Right lobe of liver (tissue), 6 donors: ENCODE data around the gene SMKR1. TPM values are rescaled to one million over a fixed set of nuclear protein-coding genes. Genes with fewer than 3 reads are reported as not detected.

Experiments used
- ATAC-seq, 4 donors: fragments of 200-7000 bp; cut with Tn5 transposase; one replicate each; pipeline ENCODE4 v1.9.1; 2020; ENCODE audit warnings: mild to moderate bottlenecking in 4 of 4, moderate library complexity in 4 of 4
- DNase-seq, 3 donors: peaks; one replicate each; pipeline ENCODE4 v3.0.0-alpha.2; 2020
- H3K27ac ChIP-seq, 3 donors: fragments of 200-600 bp; one replicate each; pipeline ENCODE4 v1.8.0; 2022
- H3K27me3 ChIP-seq, 2 donors: fragments of 200-600 bp; one replicate each; pipeline ENCODE4 v1.8.0; 2022
- H3K36me3 ChIP-seq, 4 donors: fragments of 200-600 bp; sonication (generic) in 1 of 4; one replicate each; pipeline versions ENCODE4 v1.5.1 to v1.8.0; 2017 to 2022; ENCODE audit warnings: control low read depth in 1 of 4
- H3K4me1 ChIP-seq, 4 donors: fragments of 200-600 bp; sonication (generic) in 1 of 4; one replicate each; pipeline versions ENCODE4 v1.5.1 to v1.8.0; 2017 to 2022; ENCODE audit warnings: control low read depth in 1 of 4
- H3K4me3 ChIP-seq, 3 donors: fragments of 200-600 bp; one replicate each; pipeline ENCODE4 v1.8.0; 2022
- H3K9me3 ChIP-seq, 4 donors: fragments of 200-600 bp; sonication (generic) in 1 of 4; one replicate each; pipeline versions ENCODE4 v1.5.1 to v1.8.0; 2017 to 2022; ENCODE audit warnings: control low read depth in 1 of 4
- CTCF ChIP-seq, 4 donors: fragments of 200-600 bp in 3 of 4; fragments of 450-650 bp in 1 of 4; IDR thresholded peaks; one replicate each; pipeline versions ENCODE4 v1.5.1 to v1.8.0; 2016 to 2022; ENCODE audit warnings: antibody characterized with exemption in 4 of 4, mild to moderate bottlenecking in 2 of 4
- POLR2A ChIP-seq: fragments of 450-650 bp; IDR thresholded peaks from one replicate; pipeline ENCODE4 v1.6.1; 2017; ENCODE audit warnings: antibody characterized with exemption, mild to moderate bottlenecking
- WGBS: methylation state at CpG from one replicate; pipeline ENCODE4 v1.1.6; 2018; ENCODE audit warnings: low coverage, low lambda C conversion rate; ENCODE audit not compliant: insufficient coverage; ENCODE audit errors: missing lambda C conversion rate; 5-methylcytosine and 5-hydroxymethylcytosine counted together
- intact Hi-C, 2 donors: fragments of 100-400 bp; cut with DNase I; formaldehyde crosslinking; loops; one replicate each; pipeline versions ENCODE4 v1.11.2 to v1.14.1; 2022
- total RNA-seq, 6 experiments: library from RNA; depleted of rRNA in 2 of 6; stranded (reverse); fragments of >200 nt in 2 of 6; fragmentation: NEBNext Ultra II Directional in 3 of 6; extraction: Animal tissue kit (Norgen Biotek cat#: 25700) in 3 of 6; gene quantifications; one replicate each; pipeline versions ENCODE4 v1.1.0 to v1.2.4, GENCODE V29; 2016 to 2023
- donor health status: DM: no; HTN: yes; CAD: no.
- donor health status: DM: no; HTN: no; CAD: no.
- donor health status: DM: no; HTN: no; CAD: no.
- donor health status: DM: no; HTN: yes; CAD: no.
- donor health status: DM: no; HTN: yes; CAD: no.

SMKR1 gene
- total RNA-seq, 6 experiments from 2014 or later: not detected

- 49% methylated on average over 9 of the region's 9 CpGs for WGBS
Observed at GRCh38 chr7:129525225-129525862, 23.0 kb downstream of the SMKR1 start.

GRCh38 chr7:129529643-129530042 lies 27.3 kb downstream of the SMKR1 start:
- no peaks in the 10 kb centered on the region for H3K36me3 ChIP-seq
- no peak for DNase-seq
- WGBS: 79% methylated on average over 2 of the region's 4 CpGs
- ATAC-seq: no peak
- H3K27me3 ChIP-seq: no peaks in the 10 kb centered on the region
- H3K27ac ChIP-seq: no peak overlapping the region
- intact Hi-C loops: no loop called here
- H3K4me1 ChIP-seq: no peaks in the 10 kb centered on the region
- H3K4me3 ChIP-seq: no peak overlapping the region
- no peak for TF ChIP-seq CTCF (IDR thresholded peaks at IDR 0.05)
- no peaks in the 10 kb centered on the region for H3K9me3 ChIP-seq

More at GRCh38 chr7:129525225-129525862, 23.0 kb downstream of the SMKR1 start:
- H3K36me3 ChIP-seq: no peaks in the 10 kb centered on the region
- DNase-seq (no peak), ATAC-seq (no peak)
- no peak overlapping the region for H3K27ac ChIP-seq
- H3K9me3 ChIP-seq: no peaks in the 10 kb centered on the region
- no peaks in the 10 kb centered on the region for H3K27me3 ChIP-seq
- H3K4me3 ChIP-seq: no peak overlapping the region
- intact Hi-C loops: no loop called here
- H3K4me1 ChIP-seq: no peaks in the 10 kb centered on the region
- no peak for TF ChIP-seq POLR2A
- TF ChIP-seq CTCF (IDR thresholded peaks at IDR 0.05): no peak

- TF ChIP-seq CTCF (IDR thresholded peaks at IDR 0.05): no peak
- no peak for TF ChIP-seq POLR2A
- no peak for DNase-seq
Observed at GRCh38 chr7:129530795-129531391, 28.6 kb downstream of the SMKR1 start.

GRCh38 chr7:129531721-129532120 lies 29.4 kb downstream of the SMKR1 start:
- H3K4me3 ChIP-seq: no peak overlapping the region
- WGBS: 83% methylated on average over 8 of the region's 11 CpGs
- H3K27me3 ChIP-seq: no peaks in the 10 kb centered on the region
- no peaks in the 10 kb centered on the region for H3K36me3 ChIP-seq
- H3K9me3 ChIP-seq: no peaks in the 10 kb centered on the region
- intact Hi-C loops: no loop called here
- no peak for ATAC-seq
- TF ChIP-seq CTCF (IDR thresholded peaks at IDR 0.05) (no peak), POLR2A (no peak)
- H3K4me1 ChIP-seq: no peaks in the 10 kb centered on the region
- DNase-seq: no peak
- no peak overlapping the region for H3K27ac ChIP-seq

More at GRCh38 chr7:129530795-129531391, 28.6 kb downstream of the SMKR1 start:
- Histone ChIP-seq H3K9me3 (no peaks in the 10 kb centered on the region), H3K27me3 (no peaks in the 10 kb centered on the region), H3K4me3 (no peak overlapping the region), H3K27ac (no peak overlapping the region), H3K4me1 (no peaks in the 10 kb centered on the region), H3K36me3 (no peaks in the 10 kb centered on the region)
- peak in 1 of 4 donors; percentile 93 for ATAC-seq
- 67% methylated on average over 5 of the region's 5 CpGs for WGBS
- intact Hi-C loops: no loop called here
